WTC11 (cell line): ENCODE results near the gene EPHA6. TPM values are rescaled to one million over a fixed set of nuclear protein-coding genes. Genes with fewer than 3 reads are reported as not detected.

Source experiments
- ATAC-seq: fragments of 200-7000 bp; cut with Tn5 transposase; 2 replicates; pipeline ENCODE4 v1.10.0; 2021; ENCODE audit warnings: mild to moderate bottlenecking, moderate library complexity
- CTCF ChIA-PET: fragments of 300-600 bp; sonication (Branson Sonifier 250); formaldehyde crosslinking; loops from one replicate; lab custom pipeline; 2021; ENCODE audit warnings: antibody characterized with exemption; lab: Charles Lee
- POLR2A ChIA-PET: fragments of 350-600 bp; sonication (Branson Sonifier 250); formaldehyde crosslinking; loops from one replicate; lab custom pipeline; 2021; ENCODE audit warnings: antibody characterized with exemption; lab: Charles Lee
- DNase-seq: peaks from one replicate; pipeline ENCODE4 v3.0.0; 2021; ENCODE audit warnings: low spot score
- H3K27ac Mint-ChIP-seq: 2 replicates; pipeline ENCODE4 v1.8.0; 2021; ENCODE audit warnings: mixed read lengths
- H3K27me3 Mint-ChIP-seq: 2 replicates; pipeline ENCODE4 v1.8.0; 2021; ENCODE audit warnings: low read depth, mild to moderate bottlenecking, moderate library complexity, mixed read lengths
- H3K36me3 Mint-ChIP-seq: 2 replicates; pipeline ENCODE4 v1.8.0; 2021; ENCODE audit warnings: mixed read lengths
- H3K4me1 Mint-ChIP-seq: 2 replicates; pipeline ENCODE4 v1.8.0; 2022; ENCODE audit warnings: mixed read lengths
- H3K4me3 Mint-ChIP-seq: 2 replicates; pipeline ENCODE4 v1.8.0; 2021; ENCODE audit warnings: mild to moderate bottlenecking, moderate library complexity, mixed read lengths
- H3K9me3 Mint-ChIP-seq: 2 replicates; pipeline ENCODE4 v1.8.0; 2021; ENCODE audit warnings: mixed read lengths
- AFF4 ChIP-seq: sonication (generic); formaldehyde crosslinking; IDR thresholded peaks from 2 replicates; pipeline ENCODE4 v1.8.1; 2023; ENCODE audit warnings: mild to moderate bottlenecking, missing genetic modification reagents, borderline replicate concordance
- ATF1 ChIP-seq: sonication (generic); formaldehyde crosslinking; IDR thresholded peaks from 2 replicates; pipeline ENCODE4 v1.8.1; 2023; ENCODE audit warnings: mild to moderate bottlenecking, moderate library complexity, missing genetic modification reagents
- CTCF ChIP-seq: fragments of 200-600 bp; IDR thresholded peaks from 2 replicates; pipeline ENCODE4 v1.8.0; 2022; ENCODE audit warnings: antibody characterized with exemption
- E2F1 ChIP-seq: sonication (generic); formaldehyde crosslinking; IDR thresholded peaks from 2 replicates; pipeline ENCODE4 v1.8.0; 2022; ENCODE audit warnings: mild to moderate bottlenecking, missing genetic modification reagents
- FOXJ3 ChIP-seq: sonication (generic); formaldehyde crosslinking; IDR thresholded peaks from 2 replicates; pipeline ENCODE4 v1.9.0; 2021; ENCODE audit warnings: missing genetic modification reagents, mild to moderate bottlenecking, borderline replicate concordance
- FOXK1 ChIP-seq: sonication (generic); formaldehyde crosslinking; IDR thresholded peaks from 2 replicates; pipeline ENCODE4 v1.8.0; 2022; ENCODE audit warnings: mild to moderate bottlenecking, moderate library complexity, missing genetic modification reagents
- FOXP4 ChIP-seq: sonication (generic); formaldehyde crosslinking; IDR thresholded peaks from 2 replicates; pipeline ENCODE4 v1.8.0; 2022; ENCODE audit warnings: mild to moderate bottlenecking, missing genetic modification reagents
- GRHL2 ChIP-seq: fragments of 250-450 bp; sonication (Bioruptor Pico); IDR thresholded peaks from 2 replicates; pipeline ENCODE4 v1.8.0; 2022; ENCODE audit warnings: mild to moderate bottlenecking, moderate library complexity; ENCODE audit not compliant: insufficient replicate concordance, severe bottlenecking
- GTF2I ChIP-seq: fragments of 250-450 bp; sonication (Bioruptor Pico); conservative IDR thresholded peaks from 2 replicates; pipeline ENCODE4 v1.4.0; 2021; ENCODE audit warnings: mild to moderate bottlenecking
- HMGXB4 ChIP-seq: sonication (generic); formaldehyde crosslinking; IDR thresholded peaks from 2 replicates; pipeline ENCODE4 v1.8.1; 2023; ENCODE audit warnings: mild to moderate bottlenecking, moderate library complexity, missing genetic modification reagents
- JAZF1 ChIP-seq: fragments of 250-450 bp; sonication (Bioruptor Pico); IDR thresholded peaks from 2 replicates; pipeline ENCODE4 v1.9.0; 2021; ENCODE audit warnings: moderate library complexity, mild to moderate bottlenecking, inconsistent platforms
- NR1H2 ChIP-seq: sonication (generic); formaldehyde crosslinking; IDR thresholded peaks from 2 replicates; pipeline ENCODE4 v1.9.0; 2021; ENCODE audit warnings: mild to moderate bottlenecking, moderate library complexity, missing genetic modification reagents
- RORB ChIP-seq: fragments of 250-450 bp; sonication (Bioruptor Pico); IDR thresholded peaks from 2 replicates; pipeline ENCODE4 v1.9.0; 2021; ENCODE audit warnings: mild to moderate bottlenecking
- SOX15 ChIP-seq: fragments of 250-450 bp; sonication (Bioruptor Pico); IDR thresholded peaks from 2 replicates; pipeline ENCODE4 v1.9.0; 2021; ENCODE audit warnings: mild to moderate bottlenecking
- STAT6 ChIP-seq: sonication (generic); formaldehyde crosslinking; conservative IDR thresholded peaks from 2 replicates; pipeline ENCODE4 v1.8.1; 2023; ENCODE audit warnings: mild to moderate bottlenecking, low read depth, missing genetic modification reagents, moderate library complexity
- ZNF263 ChIP-seq: sonication (generic); formaldehyde crosslinking; IDR thresholded peaks from 2 replicates; pipeline ENCODE4 v1.8.1; 2022; ENCODE audit warnings: low read depth, mild to moderate bottlenecking, moderate library complexity, missing genetic modification reagents
- ZNF396 ChIP-seq: fragments of 250-450 bp; sonication (Bioruptor Pico); IDR thresholded peaks from 2 replicates; pipeline ENCODE4 v1.8.0; 2021; ENCODE audit warnings: mild to moderate bottlenecking, moderate library complexity, borderline replicate concordance
- ZNF425 ChIP-seq: fragments of 250-450 bp; sonication (Bioruptor Pico); conservative IDR thresholded peaks from 2 replicates; pipeline ENCODE4 v1.9.0; 2021; ENCODE audit warnings: mild to moderate bottlenecking
- total RNA-seq: library from RNA; stranded (reverse); gene quantifications from 3 replicates; pipeline ENCODE4 v1.2.3, GENCODE V29; 2021
- TF ChIP-seq, protein P1 (sequence below): sonication (generic); formaldehyde crosslinking; IDR thresholded peaks from 2 replicates; pipeline ENCODE4 v1.8.1; 2022; ENCODE audit warnings: mild to moderate bottlenecking, missing genetic modification reagents, moderate library complexity, borderline replicate concordance
- TF ChIP-seq, protein P2 (sequence below): sonication (generic); formaldehyde crosslinking; IDR thresholded peaks from 2 replicates; pipeline ENCODE4 v1.8.0; 2022; ENCODE audit warnings: mild to moderate bottlenecking, missing genetic modification reagents

The EPHA6 gene
- total RNA-seq, 1 experiment from 2014 or later = 2.1 TPM

DNA sequence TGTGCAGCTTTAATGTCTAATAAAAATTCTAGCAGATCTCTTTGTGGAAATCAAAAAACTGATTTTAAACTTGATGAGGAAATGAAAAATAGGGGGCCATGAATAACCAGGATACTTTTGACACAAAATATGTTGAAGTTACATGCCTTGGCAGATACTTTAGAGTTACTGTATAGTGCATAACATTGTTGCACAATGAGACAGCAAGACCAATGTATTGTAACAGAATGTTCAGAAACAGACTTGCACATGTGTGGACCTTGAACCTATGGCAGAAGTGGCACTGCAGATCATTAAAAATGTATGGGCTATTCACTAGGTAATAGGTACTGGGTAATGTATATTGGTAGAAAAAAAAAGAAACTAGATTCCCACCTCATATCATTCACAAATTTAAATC is 607.2 kb downstream of the EPHA6 start:
- DNase-seq (no peak), ATAC-seq (no peak)
- H3K36me3 Mint-ChIP-seq = peaks cover 35% of the 10 kb centered on the region
- H3K27ac Mint-ChIP-seq = no peak overlapping the region
- H3K27me3 Mint-ChIP-seq = no peaks in the 10 kb centered on the region
- CTCF ChIA-PET = no interaction called here
- H3K4me3 Mint-ChIP-seq = no peak overlapping the region
- TF ChIP-seq NR1H2 (CRISPR knock-in tag) (no peak), E2F1 (CRISPR knock-in tag) (no peak), ZNF425 (no peak), GRHL2 (CRISPR knock-in tag) (no peak), ATF1 (CRISPR knock-in tag) (no peak), JAZF1 (CRISPR knock-in tag) (no peak), GTF2I (CRISPR knock-in tag) (no peak), AFF4 (CRISPR knock-in tag) (no peak), ZNF263 (CRISPR knock-in tag) (no peak), STAT6 (no peak), SOX15 (CRISPR knock-in tag) (no peak), RORB (CRISPR knock-in tag) (no peak), CTCF (no peak), FOXK1 (CRISPR knock-in tag) (no peak), FOXJ3 (CRISPR knock-in tag) (no peak), HMGXB4 (CRISPR knock-in tag) (no peak), ZNF396 (CRISPR knock-in tag) (no peak), FOXP4 (CRISPR knock-in tag) (no peak)
- TF ChIP-seq, protein P1, sequence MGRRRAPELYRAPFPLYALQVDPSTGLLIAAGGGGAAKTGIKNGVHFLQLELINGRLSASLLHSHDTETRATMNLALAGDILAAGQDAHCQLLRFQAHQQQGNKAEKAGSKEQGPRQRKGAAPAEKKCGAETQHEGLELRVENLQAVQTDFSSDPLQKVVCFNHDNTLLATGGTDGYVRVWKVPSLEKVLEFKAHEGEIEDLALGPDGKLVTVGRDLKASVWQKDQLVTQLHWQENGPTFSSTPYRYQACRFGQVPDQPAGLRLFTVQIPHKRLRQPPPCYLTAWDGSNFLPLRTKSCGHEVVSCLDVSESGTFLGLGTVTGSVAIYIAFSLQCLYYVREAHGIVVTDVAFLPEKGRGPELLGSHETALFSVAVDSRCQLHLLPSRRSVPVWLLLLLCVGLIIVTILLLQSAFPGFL (CRISPR knock-in tag) = no peak
- TF ChIP-seq, protein P2, sequence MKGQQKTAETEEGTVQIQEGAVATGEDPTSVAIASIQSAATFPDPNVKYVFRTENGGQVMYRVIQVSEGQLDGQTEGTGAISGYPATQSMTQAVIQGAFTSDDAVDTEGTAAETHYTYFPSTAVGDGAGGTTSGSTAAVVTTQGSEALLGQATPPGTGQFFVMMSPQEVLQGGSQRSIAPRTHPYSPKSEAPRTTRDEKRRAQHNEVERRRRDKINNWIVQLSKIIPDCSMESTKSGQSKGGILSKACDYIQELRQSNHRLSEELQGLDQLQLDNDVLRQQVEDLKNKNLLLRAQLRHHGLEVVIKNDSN = no peak
- TF ChIP-seq, all 79 proteins: peak for 0
- POLR2A ChIA-PET = no interaction called here
- Mint-ChIP-seq H3K9me3 (peaks cover 41% of the 10 kb centered on the region), H3K4me1 (no peaks in the 10 kb centered on the region)
